WTC11 (cell line): ENCODE results near the gene AAGAB. TPM values are rescaled to one million over a fixed set of nuclear protein-coding genes. Genes with fewer than 3 reads are reported as not detected.

Experiments used
- ATAC-seq: fragments of 200-7000 bp; cut with Tn5 transposase; 2 replicates; pipeline ENCODE4 v1.10.0; 2021; ENCODE audit warnings: mild to moderate bottlenecking, moderate library complexity
- CTCF ChIA-PET: fragments of 300-600 bp; sonication (Branson Sonifier 250); formaldehyde crosslinking; loops from one replicate; lab custom pipeline; 2021; ENCODE audit warnings: antibody characterized with exemption; lab: Charles Lee
- POLR2A ChIA-PET: fragments of 350-600 bp; sonication (Branson Sonifier 250); formaldehyde crosslinking; loops from one replicate; lab custom pipeline; 2021; ENCODE audit warnings: antibody characterized with exemption; lab: Charles Lee
- DNase-seq: peaks from one replicate; pipeline ENCODE4 v3.0.0; 2021; ENCODE audit warnings: low spot score
- H3K27ac Mint-ChIP-seq: 2 replicates; pipeline ENCODE4 v1.8.0; 2021; ENCODE audit warnings: mixed read lengths
- H3K27me3 Mint-ChIP-seq: 2 replicates; pipeline ENCODE4 v1.8.0; 2021; ENCODE audit warnings: low read depth, mild to moderate bottlenecking, moderate library complexity, mixed read lengths
- H3K36me3 Mint-ChIP-seq: 2 replicates; pipeline ENCODE4 v1.8.0; 2021; ENCODE audit warnings: mixed read lengths
- H3K4me1 Mint-ChIP-seq: 2 replicates; pipeline ENCODE4 v1.8.0; 2022; ENCODE audit warnings: mixed read lengths
- H3K4me3 Mint-ChIP-seq: 2 replicates; pipeline ENCODE4 v1.8.0; 2021; ENCODE audit warnings: mild to moderate bottlenecking, moderate library complexity, mixed read lengths
- H3K9me3 Mint-ChIP-seq: 2 replicates; pipeline ENCODE4 v1.8.0; 2021; ENCODE audit warnings: mixed read lengths
- ATF2 ChIP-seq: sonication (generic); formaldehyde crosslinking; IDR thresholded peaks from 2 replicates; pipeline ENCODE4 v1.8.1; 2022; ENCODE audit warnings: low read depth, missing genetic modification reagents, borderline replicate concordance
- ATF6 ChIP-seq: sonication (generic); formaldehyde crosslinking; IDR thresholded peaks from 2 replicates; pipeline ENCODE4 v1.8.1; 2023; ENCODE audit warnings: mild to moderate bottlenecking, missing genetic modification reagents
- CREM ChIP-seq: sonication (generic); formaldehyde crosslinking; IDR thresholded peaks from 2 replicates; pipeline ENCODE4 v1.8.1; 2022; ENCODE audit warnings: mild to moderate bottlenecking, missing genetic modification reagents, moderate library complexity
- E2F4 ChIP-seq: sonication (generic); formaldehyde crosslinking; IDR thresholded peaks from 2 replicates; pipeline ENCODE4 v1.8.1; 2022; ENCODE audit warnings: low read depth, mild to moderate bottlenecking, moderate library complexity, missing genetic modification reagents, borderline replicate concordance
- ETV6 ChIP-seq: sonication (generic); formaldehyde crosslinking; IDR thresholded peaks from 2 replicates; pipeline ENCODE4 v1.8.1; 2022; ENCODE audit warnings: mild to moderate bottlenecking, missing genetic modification reagents
- FOXJ3 ChIP-seq: sonication (generic); formaldehyde crosslinking; IDR thresholded peaks from 2 replicates; pipeline ENCODE4 v1.9.0; 2021; ENCODE audit warnings: missing genetic modification reagents, mild to moderate bottlenecking, borderline replicate concordance
- HMGA2 ChIP-seq: fragments of 250-450 bp; sonication (Bioruptor Pico); IDR thresholded peaks from 2 replicates; pipeline ENCODE4 v1.4.0; 2021; ENCODE audit warnings: mild to moderate bottlenecking, moderate library complexity
- HMGXB4 ChIP-seq: sonication (generic); formaldehyde crosslinking; IDR thresholded peaks from 2 replicates; pipeline ENCODE4 v1.8.1; 2023; ENCODE audit warnings: mild to moderate bottlenecking, moderate library complexity, missing genetic modification reagents
- IRF1 ChIP-seq: sonication (generic); formaldehyde crosslinking; IDR thresholded peaks from 2 replicates; pipeline ENCODE4 v1.8.0; 2023; ENCODE audit warnings: missing genetic modification reagents
- MLX ChIP-seq: sonication (generic); formaldehyde crosslinking; IDR thresholded peaks from 2 replicates; pipeline ENCODE4 v1.8.1; 2023; ENCODE audit warnings: mild to moderate bottlenecking, missing genetic modification reagents, moderate library complexity
- NR1H2 ChIP-seq: sonication (generic); formaldehyde crosslinking; IDR thresholded peaks from 2 replicates; pipeline ENCODE4 v1.9.0; 2021; ENCODE audit warnings: mild to moderate bottlenecking, moderate library complexity, missing genetic modification reagents
- RELA ChIP-seq: sonication (generic); formaldehyde crosslinking; IDR thresholded peaks from 2 replicates; pipeline ENCODE4 v1.8.1; 2022; ENCODE audit warnings: missing genetic modification reagents, mild to moderate bottlenecking, borderline replicate concordance
- ZBTB43 ChIP-seq: sonication (generic); formaldehyde crosslinking; IDR thresholded peaks from 2 replicates; pipeline ENCODE4 v1.8.1; 2023; ENCODE audit warnings: mild to moderate bottlenecking, missing genetic modification reagents
- ZMAT4 ChIP-seq: fragments of 250-450 bp; sonication (Bioruptor Pico); IDR thresholded peaks from 2 replicates; pipeline ENCODE4 v1.9.0; 2021; ENCODE audit warnings: mild to moderate bottlenecking
- ZNF121 ChIP-seq: sonication (generic); formaldehyde crosslinking; IDR thresholded peaks from 2 replicates; pipeline ENCODE4 v1.8.0; 2023; ENCODE audit warnings: missing genetic modification reagents
- ZNF317 ChIP-seq: sonication (generic); formaldehyde crosslinking; IDR thresholded peaks from 2 replicates; pipeline ENCODE4 v1.8.1; 2023; ENCODE audit warnings: low read depth, mild to moderate bottlenecking, moderate library complexity, missing genetic modification reagents, borderline replicate concordance
- ZNF423 ChIP-seq: fragments of 250-450 bp; sonication (Bioruptor Pico); IDR thresholded peaks from 2 replicates; pipeline ENCODE4 v2.1.2; 2022; ENCODE audit warnings: mild to moderate bottlenecking, moderate library complexity
- total RNA-seq: library from RNA; stranded (reverse); gene quantifications from 3 replicates; pipeline ENCODE4 v1.2.3, GENCODE V29; 2021

Gene AAGAB
- total RNA-seq, 1 experiment from 2014 or later, result 41.7 TPM

GRCh38 chr15:67256051-67256450, 1.6 kb upstream of the AAGAB start:
- Mint-ChIP-seq H3K36me3 (no peaks in the 10 kb centered on the region), H3K27me3 (peaks cover 25% of the 10 kb centered on the region), H3K4me3 (peak overlapping the region; percentile 100), H3K27ac (no peak overlapping the region), H3K9me3 (no peaks in the 10 kb centered on the region), H3K4me1 (peaks cover 16% of the 10 kb centered on the region)
- ATAC-seq, result no peak
- TF ChIP-seq CREM, result no peak
- TF ChIP-seq, all 79 proteins: peak for 0
- no peak for DNase-seq
- POLR2A ChIA-PET, result no interaction called here
- CTCF ChIA-PET, result no interaction called here

GRCh38 chr15:67253549-67254237, 768 bp downstream of the AAGAB start:
- Mint-ChIP-seq H3K27me3 (peaks cover 25% of the 10 kb centered on the region), H3K27ac (peak overlapping the region; percentile 95), H3K9me3 (no peaks in the 10 kb centered on the region), H3K4me3 (peak overlapping the region; percentile 100), H3K4me1 (peaks cover 11% of the 10 kb centered on the region; the same call in 1 of the 2 replicates), H3K36me3 (peaks cover 2% of the 10 kb centered on the region; the same call in 1 of the 2 replicates)
- ChIA-PET CTCF (interaction anchor here (1.6 to 2.1 kb wide), 2 partner anchors 14 to 307 kb away, joined by 4 to 9 read pairs; no protein-coding TSS in a partner anchor), POLR2A (no interaction called here)
- DNase-seq (no peak), ATAC-seq (no peak; the same call in 1 of the 2 replicates)
- TF ChIP-seq MLX (CRISPR knock-in tag), result no peak
- TF ChIP-seq ZMAT4 (CRISPR knock-in tag), result no peak
- no peak for TF ChIP-seq ZBTB43 (CRISPR knock-in tag)

GRCh38 chr15:67253101-67253500, 1.4 kb downstream of the AAGAB start:
- H3K27ac Mint-ChIP-seq, result no peak overlapping the region
- POLR2A ChIA-PET, result no interaction called here
- CTCF ChIA-PET, result interaction anchor here (1.6 kb wide), 1 partner anchor 13 kb away, joined by 4 read pairs; no protein-coding TSS in a partner anchor

GRCh38 chr15:67251318-67251717, 3.1 kb downstream of the AAGAB start:
- H3K4me1 Mint-ChIP-seq, result peaks cover 11% of the 10 kb centered on the region; the same call in 1 of the 2 replicates
- peaks cover 15% of the 10 kb centered on the region for H3K27me3 Mint-ChIP-seq
- H3K36me3 Mint-ChIP-seq, result peaks cover 21% of the 10 kb centered on the region
- no peak for DNase-seq
- ChIA-PET CTCF (interaction anchor here (1.8 kb wide), 1 partner anchor 305 kb away, joined by 4 read pairs; no protein-coding TSS in a partner anchor), POLR2A (no interaction called here)
- no peak overlapping the region for H3K27ac Mint-ChIP-seq
- no peak for ATAC-seq
- no peak overlapping the region for H3K4me3 Mint-ChIP-seq
- H3K9me3 Mint-ChIP-seq, result peaks cover 16% of the 10 kb centered on the region
- TF ChIP-seq HMGXB4 (CRISPR knock-in tag) (no peak), ZNF317 (CRISPR knock-in tag) (no peak), IRF1 (CRISPR knock-in tag) (no peak), E2F4 (no peak), HMGA2 (CRISPR knock-in tag) (no peak), ZNF423 (CRISPR knock-in tag) (no peak), ATF6 (CRISPR knock-in tag) (no peak), RELA (CRISPR knock-in tag) (no peak), ETV6 (CRISPR knock-in tag) (no peak)

More at GRCh38 chr15:67253101-67253500, 1.4 kb downstream of the AAGAB start:
- no peak for ATAC-seq
- TF ChIP-seq FOXJ3 (CRISPR knock-in tag) (no peak), NR1H2 (CRISPR knock-in tag) (no peak), ATF2 (CRISPR knock-in tag) (no peak), ZNF121 (CRISPR knock-in tag) (0 out of 2 replicates have a peak, but pooled peaks have one; percentile 22)
- no peak for DNase-seq
- Mint-ChIP-seq H3K4me1 (peaks cover 11% of the 10 kb centered on the region; the same call in 1 of the 2 replicates), H3K9me3 (no peaks in the 10 kb centered on the region; the same call in 1 of the 2 replicates), H3K4me3 (peak overlapping the region; percentile 100), H3K36me3 (peaks cover 4% of the 10 kb centered on the region), H3K27me3 (peaks cover 25% of the 10 kb centered on the region)
